Mononuclear cell (primary cell): ENCODE results near the gene ATXN10. TPM values are rescaled to one million over a fixed set of nuclear protein-coding genes. Genes with fewer than 3 reads are reported as not detected.
"Not testable (repeated sequence)": the region's sequence is repeated elsewhere in the genome, so short reads cannot be mapped to it uniquely, and the experiment has no call there.

Experiments
- H3K27me3 ChIP-seq: 2 replicates; pipeline ENCODE4 v1.6.0; 2011; ENCODE audit warnings: low read length, control low read depth; ENCODE audit not compliant: insufficient read depth
- H3K4me1 ChIP-seq: 2 replicates; pipeline ENCODE4 v1.5.1; 2011; ENCODE audit warnings: mild to moderate bottlenecking, low read length, control low read depth; ENCODE audit not compliant: insufficient read depth
- H3K4me3 ChIP-seq: 2 replicates; pipeline ENCODE4 v1.5.1; 2011; ENCODE audit warnings: mild to moderate bottlenecking, low read length, moderate library complexity
- H3K9me3 ChIP-seq: 2 replicates; pipeline ENCODE4 v1.5.1; 2011; ENCODE audit warnings: low read depth, mild to moderate bottlenecking, control low read depth, low read length
- total RNA-seq: library from RNA; depleted of rRNA; stranded (reverse); fragments of >200 nt; gene quantifications from one replicate; pipeline ENCODE4 v1.2.3, GENCODE V29; 2012

Gene ATXN10
- total RNA-seq, 1 donor: 67.5 TPM

- Histone ChIP-seq H3K4me1 (no peaks in the 10 kb centered on the region), H3K9me3 (no peaks in the 10 kb centered on the region), H3K4me3 (no peak overlapping the region), H3K27me3 (no peaks in the 10 kb centered on the region)
These were observed 33.0 kb downstream of the ATXN10 start for GRCh38 chr22:45704648-45705047.

GRCh38 chr22:45707605-45708004 lies 36.0 kb downstream of the ATXN10 start:
- no peaks in the 10 kb centered on the region for H3K9me3 ChIP-seq
- H3K4me3 ChIP-seq: no peak overlapping the region
- H3K4me1 ChIP-seq: no peaks in the 10 kb centered on the region
- H3K27me3 ChIP-seq: no peaks in the 10 kb centered on the region

GRCh38 chr22:45708145-45708544 lies 36.5 kb downstream of the ATXN10 start:
- Histone ChIP-seq H3K4me1 (no peaks in the 10 kb centered on the region), H3K27me3 (no peaks in the 10 kb centered on the region), H3K4me3 (no peak overlapping the region), H3K9me3 (no peaks in the 10 kb centered on the region)

GRCh38 chr22:45709060-45709739 lies 37.6 kb downstream of the ATXN10 start:
- no peaks in the 10 kb centered on the region for H3K27me3 ChIP-seq
- no peaks in the 10 kb centered on the region for H3K4me1 ChIP-seq
- no peaks in the 10 kb centered on the region for H3K9me3 ChIP-seq
- H3K4me3 ChIP-seq: no peak overlapping the region

GRCh38 chr22:45709866-45710265 lies 38.2 kb downstream of the ATXN10 start:
- Histone ChIP-seq H3K9me3 (no peaks in the 10 kb centered on the region), H3K27me3 (no peaks in the 10 kb centered on the region), H3K4me3 (no peak overlapping the region), H3K4me1 (no peaks in the 10 kb centered on the region)

- Histone ChIP-seq H3K4me3 (no peak overlapping the region), H3K9me3 (no peaks in the 10 kb centered on the region), H3K4me1 (no peaks in the 10 kb centered on the region), H3K27me3 (no peaks in the 10 kb centered on the region)
These were observed 38.8 kb downstream of the ATXN10 start for GRCh38 chr22:45710469-45710868.

- H3K9me3 ChIP-seq, H3K4me1 ChIP-seq, H3K27me3 ChIP-seq, H3K4me3 ChIP-seq: not testable (repeated sequence)
These were observed 42.8 kb downstream of the ATXN10 start for GRCh38 chr22:45714390-45714789.

- no peak overlapping the region for H3K4me3 ChIP-seq
- no peaks in the 10 kb centered on the region for H3K9me3 ChIP-seq
- H3K27me3 ChIP-seq: no peaks in the 10 kb centered on the region
- no peaks in the 10 kb centered on the region for H3K4me1 ChIP-seq
These were observed 46.2 kb downstream of the ATXN10 start for GRCh38 chr22:45717789-45718188.

GRCh38 chr22:45718391-45718790 lies 46.8 kb downstream of the ATXN10 start:
- Histone ChIP-seq H3K9me3 (no peaks in the 10 kb centered on the region), H3K27me3 (no peaks in the 10 kb centered on the region), H3K4me3 (no peak overlapping the region), H3K4me1 (no peaks in the 10 kb centered on the region)

GRCh38 chr22:45720839-45721378 lies 49.3 kb downstream of the ATXN10 start:
- H3K9me3 ChIP-seq: no peaks in the 10 kb centered on the region
- no peaks in the 10 kb centered on the region for H3K27me3 ChIP-seq

GRCh38 chr22:45722006-45722405 lies 50.4 kb downstream of the ATXN10 start:
- H3K4me3 ChIP-seq: no peak overlapping the region
- no peaks in the 10 kb centered on the region for H3K4me1 ChIP-seq
- H3K27me3 ChIP-seq: no peaks in the 10 kb centered on the region
- H3K9me3 ChIP-seq: no peaks in the 10 kb centered on the region

More at GRCh38 chr22:45720839-45721378, 49.3 kb downstream of the ATXN10 start:
- H3K4me3 ChIP-seq: no peak overlapping the region
- H3K4me1 ChIP-seq: no peaks in the 10 kb centered on the region

- H3K4me1 ChIP-seq: no peaks in the 10 kb centered on the region
- H3K27me3 ChIP-seq: no peaks in the 10 kb centered on the region
- no peaks in the 10 kb centered on the region for H3K9me3 ChIP-seq
- no peak overlapping the region for H3K4me3 ChIP-seq
These were observed 54.4 kb downstream of the ATXN10 start for GRCh38 chr22:45726081-45726480.

- H3K4me1 ChIP-seq: no peaks in the 10 kb centered on the region
- no peak overlapping the region for H3K4me3 ChIP-seq
- H3K27me3 ChIP-seq: no peaks in the 10 kb centered on the region
- no peaks in the 10 kb centered on the region for H3K9me3 ChIP-seq
These were observed 59.6 kb downstream of the ATXN10 start for GRCh38 chr22:45731041-45731797.

GRCh38 chr22:45731798-45732495 lies 60.3 kb downstream of the ATXN10 start:
- Histone ChIP-seq H3K4me1 (no peaks in the 10 kb centered on the region), H3K27me3 (no peaks in the 10 kb centered on the region), H3K9me3 (no peaks in the 10 kb centered on the region), H3K4me3 (no peak overlapping the region)

GRCh38 chr22:45735273-45735672 lies 63.6 kb downstream of the ATXN10 start:
- no peaks in the 10 kb centered on the region for H3K4me1 ChIP-seq
- H3K4me3 ChIP-seq: no peak overlapping the region
- H3K27me3 ChIP-seq: no peaks in the 10 kb centered on the region
- no peaks in the 10 kb centered on the region for H3K9me3 ChIP-seq
